AG04450 (cell line): Measurements from ENCODE around the gene ATP1A4. TPM values are rescaled to one million over a fixed set of nuclear protein-coding genes. Genes with fewer than 3 reads are reported as not detected.

Experiments
- CTCF ChIA-PET: fragments of 300-600, 350-600 bp; formaldehyde crosslinking; extraction: SDS; loops from one replicate; lab custom pipeline; 2022; ENCODE audit warnings: antibody characterized with exemption, inconsistent platforms; lab: Charles Lee
- POLR2A ChIA-PET: fragments of 350-600 bp; formaldehyde crosslinking; extraction: SDS; loops from one replicate; lab custom pipeline; 2021; ENCODE audit warnings: antibody characterized with exemption, inconsistent platforms; lab: Yijun Ruan, JAX
- DNase-seq: peaks from one replicate; pipeline ENCODE4 v3.0.0-alpha.2; 2011; ENCODE audit warnings: low read depth, low spot score
- H3K27ac ChIP-seq: one replicate; pipeline ENCODE4 v1.5.1; 2012; ENCODE audit warnings: low read depth, low read length, control low read depth
- H3K27me3 ChIP-seq: one replicate; pipeline ENCODE4 v1.6.0; 2012; ENCODE audit warnings: low read length; ENCODE audit not compliant: control insufficient read depth, insufficient read depth
- H3K4me3 ChIP-seq: 2 replicates; pipeline ENCODE4 v1.5.1; 2011; ENCODE audit warnings: mild to moderate bottlenecking, low read depth, low read length, control low read depth
- H3K9me3 ChIP-seq: 2 replicates; pipeline ENCODE4 v1.5.1; 2012; ENCODE audit warnings: low read length; ENCODE audit not compliant: control insufficient read depth, insufficient read depth
- polyA plus RNA-seq: library from polyadenylated mRNA; depleted of rRNA; stranded (reverse); fragments of >200 nt; gene quantifications from 2 replicates; pipeline ENCODE4 v1.2.3, GENCODE V29; 2011
- TF ChIP-seq, protein P1 (sequence below): IDR thresholded peaks from 2 replicates; pipeline ENCODE4 v1.5.1; 2011; ENCODE audit warnings: low read depth, low read length, control low read depth, inconsistent platforms

Gene ATP1A4
- polyA plus RNA-seq, 1 experiment, result not detected

GRCh38 chr1:160112357-160112756 lies 39.0 kb upstream of the ATP1A4 start:
- Histone ChIP-seq H3K9me3 (no peaks in the 10 kb centered on the region), H3K27ac (no peak overlapping the region), H3K27me3 (peaks cover 32% of the 10 kb centered on the region), H3K4me3 (no peak overlapping the region)
- CTCF ChIA-PET, result interaction anchor here (1.0 to 1.4 kb wide), 2 partner anchors 107 to 139 kb away, joined by 3 to 5 read pairs; no protein-coding TSS in a partner anchor
- POLR2A ChIA-PET, result no interaction called here
- TF ChIP-seq, protein P1, sequence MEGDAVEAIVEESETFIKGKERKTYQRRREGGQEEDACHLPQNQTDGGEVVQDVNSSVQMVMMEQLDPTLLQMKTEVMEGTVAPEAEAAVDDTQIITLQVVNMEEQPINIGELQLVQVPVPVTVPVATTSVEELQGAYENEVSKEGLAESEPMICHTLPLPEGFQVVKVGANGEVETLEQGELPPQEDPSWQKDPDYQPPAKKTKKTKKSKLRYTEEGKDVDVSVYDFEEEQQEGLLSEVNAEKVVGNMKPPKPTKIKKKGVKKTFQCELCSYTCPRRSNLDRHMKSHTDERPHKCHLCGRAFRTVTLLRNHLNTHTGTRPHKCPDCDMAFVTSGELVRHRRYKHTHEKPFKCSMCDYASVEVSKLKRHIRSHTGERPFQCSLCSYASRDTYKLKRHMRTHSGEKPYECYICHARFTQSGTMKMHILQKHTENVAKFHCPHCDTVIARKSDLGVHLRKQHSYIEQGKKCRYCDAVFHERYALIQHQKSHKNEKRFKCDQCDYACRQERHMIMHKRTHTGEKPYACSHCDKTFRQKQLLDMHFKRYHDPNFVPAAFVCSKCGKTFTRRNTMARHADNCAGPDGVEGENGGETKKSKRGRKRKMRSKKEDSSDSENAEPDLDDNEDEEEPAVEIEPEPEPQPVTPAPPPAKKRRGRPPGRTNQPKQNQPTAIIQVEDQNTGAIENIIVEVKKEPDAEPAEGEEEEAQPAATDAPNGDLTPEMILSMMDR, result no peak
- no peak for DNase-seq

- POLR2A ChIA-PET, result interaction anchor here (0.6 kb wide), 1 partner anchor 205 kb away, joined by 3 read pairs; no protein-coding TSS in a partner anchor
These were observed 38.0 kb upstream of the ATP1A4 start for GRCh38 chr1:160113407-160113806.

DNA sequence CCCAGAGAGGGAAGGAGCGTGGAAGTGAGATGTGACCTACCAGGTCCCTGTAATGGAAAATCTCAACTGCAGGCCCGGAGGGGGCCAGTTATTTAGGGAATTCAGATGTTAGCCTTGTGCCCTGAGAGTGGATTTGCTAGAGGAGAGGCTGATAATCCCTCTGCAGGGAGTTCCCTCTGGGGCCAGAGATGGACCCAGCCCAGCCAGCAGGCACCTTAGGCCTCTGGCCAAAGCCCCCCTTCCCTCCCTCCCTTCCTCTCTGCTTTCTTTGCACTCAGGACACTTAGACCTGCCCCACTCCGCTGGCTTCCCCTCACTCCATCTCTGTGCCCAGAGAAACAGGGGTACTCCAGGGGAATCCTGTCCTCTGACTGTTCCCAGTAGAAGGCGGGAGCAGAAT lies 37.3 kb upstream of the ATP1A4 start:
- POLR2A ChIA-PET, result no interaction called here
- no peak overlapping the region for H3K27ac ChIP-seq
- DNase-seq, result no peak
- H3K9me3 ChIP-seq, result no peaks in the 10 kb centered on the region
- H3K27me3 ChIP-seq, result peaks cover 31% of the 10 kb centered on the region
- CTCF ChIA-PET, result interaction anchor here (1.1 to 1.5 kb wide), 4 partner anchors 13 to 138 kb away, joined by 3 to 6 read pairs (median 4); no protein-coding TSS in a partner anchor
- TF ChIP-seq, protein P1, result no peak
- H3K4me3 ChIP-seq, result no peak overlapping the region

More at GRCh38 chr1:160113407-160113806, 38.0 kb upstream of the ATP1A4 start:
- TF ChIP-seq, protein P1, result peak; percentile 7; the same call in 1 of the 2 replicates
- Histone ChIP-seq H3K9me3 (no peaks in the 10 kb centered on the region), H3K27ac (no peak overlapping the region), H3K4me3 (no peak overlapping the region), H3K27me3 (peaks cover 31% of the 10 kb centered on the region)
- no peak for DNase-seq
- CTCF ChIA-PET, result interaction anchor here (1.4 kb wide), 1 partner anchor 13 kb away, joined by 6 read pairs; no protein-coding TSS in a partner anchor

- POLR2A ChIA-PET, result no interaction called here
- H3K4me3 ChIP-seq, result peak within 1 kb of the TSS; percentile 32
- H3K9me3 ChIP-seq, result no peaks in the 10 kb centered on the region; the same call in 1 of the 2 replicates
- no peak within 1 kb of the TSS for H3K27ac ChIP-seq
- CTCF ChIA-PET, result interaction anchor here (0.8 to 3.0 kb wide), 3 partner anchors 14 to 137 kb away, joined by 3 to 10 read pairs (median 3); no protein-coding TSS in a partner anchor
- TF ChIP-seq, protein P1, result no peak
- peaks cover 35% of the 10 kb centered on the region for H3K27me3 ChIP-seq
- no peak for DNase-seq
These were observed 35.7 kb upstream of the ATP1A4 start, which contains the start of gene ATP1A2 for GRCh38 chr1:160115545-160116282. TSS of gene ATP1A2 (plus strand) at chr1:160115759. CDS start at chr1:160115862, 103 bp downstream.
